Heart right ventricle (tissue), 16 donors: ENCODE results near the gene MIEF1. TPM values are rescaled to one million over a fixed set of nuclear protein-coding genes. Genes with fewer than 3 reads are reported as not detected.

Source experiments
- ATAC-seq, 8 donors: fragments of 200-7000 bp; cut with Tn5 transposase; one replicate each; pipeline ENCODE4 v1.9.1; 2020; ENCODE audit warnings: mild to moderate bottlenecking in 8 of 8, moderate library complexity in 8 of 8, moderate number of reproducible peaks in 1 of 8
- DNase-seq, 2 donors: peaks; one replicate each; pipeline ENCODE4 v3.0.0-alpha.2; 2020
- H3K27ac ChIP-seq, 10 donors: fragments of 200-600 bp; sonication (generic) in 2 of 10; one replicate each; pipeline versions ENCODE4 v1.5.0 to v1.8.0; 2020 to 2022; ENCODE audit warnings: mild to moderate bottlenecking in 3 of 10
- H3K27me3 ChIP-seq, 7 donors: fragments of 200-600 bp; one replicate each; pipeline ENCODE4 v1.8.0; 2021 to 2022; ENCODE audit warnings: mild to moderate bottlenecking in 2 of 7
- H3K36me3 ChIP-seq, 9 donors: fragments of 200-600 bp; sonication (generic) in 1 of 9; one replicate each; pipeline versions ENCODE4 v1.5.0 to v1.8.0; 2020 to 2022; ENCODE audit warnings: mild to moderate bottlenecking in 2 of 9
- H3K4me1 ChIP-seq, 9 donors: fragments of 200-600 bp; sonication (generic) in 1 of 9; one replicate each; pipeline versions ENCODE4 v1.5.0 to v1.8.0; 2020 to 2022; ENCODE audit warnings: mild to moderate bottlenecking in 4 of 9
- H3K4me3 ChIP-seq, 10 donors: fragments of 200-600 bp; sonication (generic) in 2 of 10; one replicate each; pipeline versions ENCODE4 v1.5.0 to v1.8.0; 2020 to 2022; ENCODE audit warnings: mild to moderate bottlenecking in 7 of 10, moderate library complexity in 2 of 10
- H3K9me3 ChIP-seq, 11 donors: fragments of 200-600 bp in 10 of 11; sonication (generic) in 2 of 11; one replicate each; pipeline versions ENCODE4 v1.5.0 to v1.8.0; 2013 to 2022; ENCODE audit warnings: mild to moderate bottlenecking in 2 of 11, control low read depth in 1 of 11, moderate library complexity in 1 of 11
- WGBS, 2 donors: extraction: QIAGEN DNeasy Blood & Tissue Kit; methylation state at CpG; one replicate each; pipeline ENCODE4 v1.1.7; 2013; ENCODE audit warnings: inconsistent platforms in 1 of 2; 5-methylcytosine and 5-hydroxymethylcytosine counted together
- intact Hi-C, 10 donors: fragments of 100-400 bp; cut with DNase I; formaldehyde crosslinking; loops; one replicate each; pipeline versions ENCODE4 v1.11.1 to v1.14.2; 2022
- polyA plus RNA-seq, 2 donors: library from polyadenylated mRNA; stranded (reverse); fragments of 200-250 nt; gene quantifications; one replicate each; pipeline ENCODE4 v1.2.3, GENCODE V29; 2013
- total RNA-seq, 10 donors: library from RNA; stranded (reverse); fragmentation: NEBNext Ultra II Directional in 3 of 10; extraction: Animal tissue kit (Norgen Biotek cat#: 25700) in 3 of 10; gene quantifications; one replicate each; pipeline versions ENCODE4 v1.2.1 to v1.2.4, GENCODE V29; 2021 to 2023
- TF ChIP-seq, protein P1 (sequence below), 9 donors: fragments of 200-600 bp; sonication (generic) in 2 of 9; IDR thresholded peaks; one replicate each; pipeline versions ENCODE4 v1.5.0 to v1.8.0; 2021 to 2022; ENCODE audit warnings: antibody characterized with exemption in 9 of 9, mild to moderate bottlenecking in 5 of 9, moderate library complexity in 1 of 9
- donor health status: Arrhythmogenic right ventricular cardiomyopathy.
- donor health status: ischemic (EF 13 %, LVEDD 7.1; RV severe dilation, severe dysfunction).
- donor health status: healthy with polysubstance abuse.
- donor health status: DM: no; HTN: yes; CAD: no.
- donor health status: DM: no; HTN: no; CAD: no.
- donor health status: ischemic (EF 25% LVEDD 6.9; RV normal size, moderate dysfunction).
- donor health status: ischemic (EF 25% LVEDD 5.7; RV mildly dilated, moderate dysfunction).
- donor health status: healthy.
- donor health status: DM: yes; HTN: yes; CAD: no.
- donor health status: Ischemic cardiomyopathy.
- donor health status: ischemic (EF 35%, LVEDD 5.7; RV mildly dilated, moderate dysfunction).
- donor health status: nonischemic (EF 11% LVEDD 7.7; RV severe dilation, severe dysfunction).
- donor health status: DM: yes; HTN: yes; CAD: no.
- donor health status: PGD.
- donor health status: ischemic (EF 29% LVEDD 5.4; RV normal size, mild dysfunction).
- donor health status: nonischemic (EF 23%, LVEDD 6.1; RV moderate dilation, normal function).

MIEF1 gene
- total and polyA plus RNA-seq, 12 donors: 7.0 to 35.8 (median 17.0) TPM

DNA sequence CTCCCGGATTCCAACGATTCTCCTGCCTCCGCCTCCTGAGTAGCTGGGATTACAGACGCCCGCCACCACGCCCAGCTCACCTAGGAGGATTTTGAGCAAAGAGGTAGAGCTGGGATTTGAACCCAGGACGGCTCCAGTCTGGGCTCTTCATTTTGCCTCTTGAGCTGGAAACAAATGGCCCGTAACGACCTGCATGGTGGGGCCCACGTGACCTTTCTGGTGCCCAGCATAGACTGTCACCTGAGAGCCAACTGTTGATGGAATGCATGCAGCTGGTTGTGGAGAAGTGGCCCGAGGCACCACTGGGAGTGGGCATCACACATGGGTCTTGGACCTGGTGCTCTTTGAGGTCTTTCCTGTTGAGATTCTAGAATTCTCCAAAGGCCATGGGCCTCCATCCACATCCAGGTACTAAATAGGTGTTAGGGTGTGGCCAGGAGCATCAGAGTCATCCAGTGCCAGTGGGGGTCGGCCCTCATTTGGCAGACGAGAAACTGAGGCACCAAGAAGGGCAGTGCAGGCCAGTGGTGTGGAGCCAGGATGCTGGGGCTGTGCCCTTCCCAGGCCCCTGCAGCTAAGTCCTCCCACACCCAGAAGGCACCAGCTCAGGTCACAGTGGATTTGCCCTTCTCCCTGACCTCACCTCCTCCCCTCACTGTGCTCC, 22.1 kb downstream of the MIEF1 start:
- ATAC-seq: no peak
- peaks cover 0 to 69% (median 23%) of the 10 kb centered on the region in 9 donors for H3K36me3 ChIP-seq

DNA sequence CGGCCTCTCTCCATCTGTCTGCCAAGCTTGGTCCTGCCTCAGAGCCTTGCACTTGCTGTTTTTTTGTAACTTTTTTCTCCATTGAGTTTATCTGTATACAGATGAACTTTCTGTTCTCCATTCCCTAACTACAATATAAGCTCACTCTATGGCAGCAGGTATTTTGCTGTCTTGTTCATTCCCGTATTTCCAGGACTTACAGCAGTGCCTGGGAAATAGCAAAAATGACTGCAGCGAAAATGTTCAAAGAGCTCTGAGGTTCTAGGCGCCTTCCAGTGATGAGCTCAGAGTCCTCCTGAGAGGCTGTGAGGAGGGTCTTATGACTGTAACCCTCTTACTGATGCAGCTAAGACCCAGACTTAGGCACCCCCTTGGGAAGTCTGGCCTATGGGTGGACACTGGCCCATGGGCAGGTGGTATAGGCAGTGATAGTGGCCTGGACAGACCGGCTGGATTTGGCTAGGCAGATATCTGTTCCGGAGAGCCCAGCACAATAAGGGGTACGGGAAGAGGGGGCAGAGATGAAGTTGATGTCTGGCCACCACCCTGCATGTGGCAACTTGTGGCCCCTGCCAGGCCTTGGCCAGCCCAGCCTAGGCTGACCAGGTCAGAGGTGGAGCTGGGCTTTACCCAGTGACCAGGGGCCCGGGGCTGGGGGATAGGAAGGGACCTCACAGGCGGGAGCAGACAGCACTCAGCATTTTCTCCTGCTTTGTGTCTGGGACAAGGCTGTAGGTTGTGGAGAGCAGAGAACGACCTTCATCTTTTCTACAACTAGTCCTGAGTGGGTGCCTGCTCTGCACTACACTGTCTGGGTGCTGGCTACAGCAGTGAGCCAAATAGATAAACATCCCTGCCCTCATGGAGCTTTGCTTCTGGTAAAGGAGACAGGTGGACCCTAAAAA, 22.9 kb downstream of the MIEF1 start:
- intact Hi-C loops: loop anchor here (5.0 to 10.0 kb wide), 9 partner anchors 33 to 373 kb away; partner anchors contain the start of genes RPL3 (in 5 of the 10), SYNGR1 (in 3 of the 10) and CBX7 (in 1 of the 10)
- Histone ChIP-seq H3K9me3 (no peaks in the 10 kb centered on the region), H3K27ac (peak overlapping the region in 7 of 10 donors; percentile 8 to 100 (median 37)), H3K4me1 (peaks cover 38 to 86% (median 71%) of the 10 kb centered on the region in 9 donors), H3K36me3 (peaks cover 0 to 77% (median 23%) of the 10 kb centered on the region in 9 donors), H3K4me3 (peak overlapping the region in 1 of 10 donors; percentile 99), H3K27me3 (no peaks in the 10 kb centered on the region)
- ATAC-seq: no peak
- WGBS, 2 donors: 72 to 77% methylated on average over 10 of the region's 10 CpGs
- TF ChIP-seq, protein P1, sequence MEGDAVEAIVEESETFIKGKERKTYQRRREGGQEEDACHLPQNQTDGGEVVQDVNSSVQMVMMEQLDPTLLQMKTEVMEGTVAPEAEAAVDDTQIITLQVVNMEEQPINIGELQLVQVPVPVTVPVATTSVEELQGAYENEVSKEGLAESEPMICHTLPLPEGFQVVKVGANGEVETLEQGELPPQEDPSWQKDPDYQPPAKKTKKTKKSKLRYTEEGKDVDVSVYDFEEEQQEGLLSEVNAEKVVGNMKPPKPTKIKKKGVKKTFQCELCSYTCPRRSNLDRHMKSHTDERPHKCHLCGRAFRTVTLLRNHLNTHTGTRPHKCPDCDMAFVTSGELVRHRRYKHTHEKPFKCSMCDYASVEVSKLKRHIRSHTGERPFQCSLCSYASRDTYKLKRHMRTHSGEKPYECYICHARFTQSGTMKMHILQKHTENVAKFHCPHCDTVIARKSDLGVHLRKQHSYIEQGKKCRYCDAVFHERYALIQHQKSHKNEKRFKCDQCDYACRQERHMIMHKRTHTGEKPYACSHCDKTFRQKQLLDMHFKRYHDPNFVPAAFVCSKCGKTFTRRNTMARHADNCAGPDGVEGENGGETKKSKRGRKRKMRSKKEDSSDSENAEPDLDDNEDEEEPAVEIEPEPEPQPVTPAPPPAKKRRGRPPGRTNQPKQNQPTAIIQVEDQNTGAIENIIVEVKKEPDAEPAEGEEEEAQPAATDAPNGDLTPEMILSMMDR (IDR thresholded peaks at IDR 0.05): no peak
- DNase-seq: no peak

More for the DNA sequence above, 22.1 kb downstream of the MIEF1 start:
- no peak for DNase-seq
- peak overlapping the region in 7 of 10 donors; percentile 8 to 100 (median 99) for H3K27ac ChIP-seq
- no peaks in the 10 kb centered on the region for H3K27me3 ChIP-seq
- no peaks in the 10 kb centered on the region for H3K9me3 ChIP-seq
- 67 to 68% methylated on average over 13 of the region's 13 CpGs for WGBS, 2 donors
- H3K4me3 ChIP-seq: peak overlapping the region in 4 of 10 donors; percentile 8 to 100 (median 97)
- peaks cover 35 to 81% (median 65%) of the 10 kb centered on the region in 9 donors for H3K4me1 ChIP-seq
- TF ChIP-seq, protein P1 (IDR thresholded peaks at IDR 0.05): no peak
- intact Hi-C loops: loop anchor here in 8 of 10 donors (5.0 to 10.0 kb wide), 5 partner anchors 179 to 359 kb away; partner anchors contain the start of genes RPL3 (in 5 of the 8) and SYNGR1 (in 3 of the 8)

DNA sequence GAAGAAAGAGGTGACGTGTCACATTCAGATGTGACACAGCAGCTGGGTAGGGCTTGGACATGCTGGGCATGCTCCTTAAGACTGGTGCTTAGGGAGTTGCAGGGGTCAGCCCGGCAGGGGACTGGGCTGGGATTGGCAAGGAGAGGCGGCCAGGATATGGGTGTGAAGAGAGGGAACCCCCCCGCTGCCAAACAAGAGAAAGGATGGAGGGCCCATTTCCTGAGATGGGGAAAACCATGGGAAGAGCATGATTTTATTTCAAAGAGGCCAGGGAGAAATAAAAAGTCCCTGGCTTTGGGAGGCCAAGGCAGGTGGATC, 23.5 kb downstream of the MIEF1 start:
- H3K4me3 ChIP-seq: no peak overlapping the region
- no peaks in the 10 kb centered on the region for H3K27me3 ChIP-seq
- ATAC-seq (no peak), DNase-seq (no peak)
- peaks cover 38 to 92% (median 77%) of the 10 kb centered on the region in 9 donors for H3K4me1 ChIP-seq
- TF ChIP-seq, protein P1 (IDR thresholded peaks at IDR 0.05): no peak
- WGBS, 2 donors: 66 to 82% methylated on average over 4 of the region's 4 CpGs
- H3K27ac ChIP-seq: peak overlapping the region in 5 of 10 donors; percentile 1 to 100 (median 34)
- no peaks in the 10 kb centered on the region for H3K9me3 ChIP-seq
- intact Hi-C loops: loop anchor here (5.0 to 10.0 kb wide), 8 partner anchors 33 to 373 kb away; partner anchors contain the start of genes RPL3 (in 3 of the 10), SYNGR1 (in 3 of the 10) and CBX7 (in 1 of the 10)
- H3K36me3 ChIP-seq: peaks cover 0 to 83% (median 23%) of the 10 kb centered on the region in 9 donors

DNA sequence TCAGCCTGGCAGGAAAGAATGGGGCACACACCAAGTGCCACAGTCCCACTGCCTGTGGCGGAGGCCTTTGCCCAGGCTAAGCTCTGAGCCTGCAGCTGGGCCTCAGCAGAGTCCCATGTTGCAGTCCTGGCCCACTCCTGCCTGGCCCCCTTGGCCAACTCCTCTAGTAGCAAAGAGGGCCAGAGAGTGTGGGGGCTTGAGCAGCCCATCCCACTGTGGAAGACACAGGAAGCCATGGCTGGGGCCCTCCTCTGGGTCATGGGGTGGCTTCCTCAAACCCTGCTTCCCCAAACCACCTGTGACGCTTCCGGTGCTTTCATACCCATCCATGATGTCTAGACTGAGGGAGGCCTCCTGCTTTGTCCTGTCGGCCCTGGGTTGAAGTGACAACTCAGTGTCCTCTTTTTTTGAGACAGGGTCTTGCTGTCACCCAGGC, 24.7 kb downstream of the MIEF1 start:
- intact Hi-C loops: loop anchor here (5.0 to 10.0 kb wide), 8 partner anchors 34 to 374 kb away; partner anchors contain the start of genes RPL3 (in 3 of the 10), SYNGR1 (in 3 of the 10) and CBX7 (in 1 of the 10)
- 74 to 82% methylated on average over 4 of the region's 4 CpGs for WGBS, 2 donors
- H3K9me3 ChIP-seq: no peaks in the 10 kb centered on the region
- H3K27me3 ChIP-seq: no peaks in the 10 kb centered on the region
- ATAC-seq: peak in 1 of 8 donors; percentile 0
- no peak overlapping the region for H3K4me3 ChIP-seq
- DNase-seq: no peak
- H3K4me1 ChIP-seq: peaks cover 44 to 100% (median 84%) of the 10 kb centered on the region in 9 donors
- TF ChIP-seq, protein P1 (IDR thresholded peaks at IDR 0.05): no peak
- H3K27ac ChIP-seq: peak overlapping the region in 3 of 10 donors; percentile 26 to 74 (median 67)
- peaks cover 0 to 82% (median 15%) of the 10 kb centered on the region in 9 donors for H3K36me3 ChIP-seq
